ENCODE data around the gene DPYD. TPM values are rescaled to one million over a fixed set of nuclear protein-coding genes. Genes with fewer than 3 reads are reported as not detected.
A peak's percentile ranks its signal among the peaks of the same experiment; 100 is the strongest.

DPYD gene
- total RNA-seq, 1 donor: 81.4 TPM

DNA sequence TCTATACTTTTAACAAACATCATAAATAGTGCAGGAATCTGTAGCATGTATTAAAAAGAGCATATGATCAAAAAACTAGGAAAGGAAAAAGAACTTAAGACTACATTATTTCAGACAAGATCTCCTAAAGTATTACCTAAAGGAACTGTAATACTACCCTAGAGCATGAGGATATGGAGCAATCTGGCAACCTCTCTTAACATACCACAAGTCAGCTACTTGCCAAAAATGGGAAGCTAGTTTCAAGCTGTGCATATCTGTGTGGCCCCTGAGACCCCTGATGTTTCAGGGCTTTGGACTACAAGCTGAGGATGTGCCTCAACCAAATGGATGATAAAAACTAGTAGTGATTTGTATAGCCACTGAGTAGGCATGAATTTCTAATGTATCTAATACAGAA lies 673.6 kb downstream of the DPYD start:
- no peaks in the 10 kb centered on the region for H3K79me2 ChIP-seq (ENCODE audit: insufficient read depth, low read length)
- DNase-seq (ENCODE audit: insufficient read length, low spot score, missing footprints): no peak

GRCh38 chr1:97245682-97246081 lies 675.2 kb downstream of the DPYD start:
- TF ChIP-seq CTCF (IDR thresholded peaks at IDR 0.05; ENCODE audit: extremely low read depth, low read depth, low read length): no peak
- H4K20me1 ChIP-seq (ENCODE audit: insufficient read depth, low read length): no peaks in the 10 kb centered on the region
- H3K79me2 ChIP-seq (ENCODE audit: insufficient read depth, low read length): no peaks in the 10 kb centered on the region
- H3K4me1 ChIP-seq (ENCODE audit: insufficient read depth, low read length): peaks cover 14% of the 10 kb centered on the region
- H2AFZ ChIP-seq (ENCODE audit: low read length): peak overlapping the region; percentile 2
- no peaks in the 10 kb centered on the region for H3K27me3 ChIP-seq (ENCODE audit: insufficient read depth, low read length)
- H3K4me3 ChIP-seq (ENCODE audit: insufficient read depth, low read length): peak overlapping the region; percentile 53
- H3K4me2 ChIP-seq (ENCODE audit: insufficient read depth, low read length): peak overlapping the region; percentile 63
- peak overlapping the region; percentile 45 for H3K27ac ChIP-seq (ENCODE audit: low read depth, low read length)
- no peaks in the 10 kb centered on the region for H3K36me3 ChIP-seq (ENCODE audit: insufficient read depth, low read length)
- no peaks in the 10 kb centered on the region for H3K9me3 ChIP-seq (ENCODE audit: low read depth, low read length)
- DNase-seq (ENCODE audit: insufficient read length, low spot score, missing footprints): no peak

More for the DNA sequence above, 673.6 kb downstream of the DPYD start:
- peaks cover 19% of the 10 kb centered on the region for H3K4me1 ChIP-seq (ENCODE audit: insufficient read depth, low read length)
- no peaks in the 10 kb centered on the region for H3K27me3 ChIP-seq (ENCODE audit: insufficient read depth, low read length)
- no peak overlapping the region for H3K4me3 ChIP-seq (ENCODE audit: insufficient read depth, low read length)
- no peak overlapping the region for H3K4me2 ChIP-seq (ENCODE audit: insufficient read depth, low read length)
- no peak for TF ChIP-seq CTCF (IDR thresholded peaks at IDR 0.05; ENCODE audit: extremely low read depth, low read depth, low read length)
- H3K9me3 ChIP-seq (ENCODE audit: low read depth, low read length): no peaks in the 10 kb centered on the region
- H2AFZ ChIP-seq (ENCODE audit: low read length): no peak overlapping the region
- H3K27ac ChIP-seq (ENCODE audit: low read depth, low read length): no peak overlapping the region
- H4K20me1 ChIP-seq (ENCODE audit: insufficient read depth, low read length): no peaks in the 10 kb centered on the region
- H3K36me3 ChIP-seq (ENCODE audit: insufficient read depth, low read length): no peaks in the 10 kb centered on the region

- Histone ChIP-seq H3K4me3 (ENCODE audit: insufficient read depth, low read length) (no peak overlapping the region), H3K27ac (ENCODE audit: low read depth, low read length) (no peak overlapping the region), H3K27me3 (ENCODE audit: insufficient read depth, low read length) (no peaks in the 10 kb centered on the region), H3K4me1 (ENCODE audit: insufficient read depth, low read length) (peaks cover 14% of the 10 kb centered on the region), H4K20me1 (ENCODE audit: insufficient read depth, low read length) (no peaks in the 10 kb centered on the region), H3K79me2 (ENCODE audit: insufficient read depth, low read length) (no peaks in the 10 kb centered on the region), H2AFZ (ENCODE audit: low read length) (no peak overlapping the region), H3K4me2 (ENCODE audit: insufficient read depth, low read length) (peak overlapping the region; percentile 63), H3K36me3 (ENCODE audit: insufficient read depth, low read length) (no peaks in the 10 kb centered on the region), H3K9me3 (ENCODE audit: low read depth, low read length) (no peaks in the 10 kb centered on the region)
- TF ChIP-seq CTCF (IDR thresholded peaks at IDR 0.05; ENCODE audit: extremely low read depth, low read depth, low read length): no peak
- no peak for DNase-seq (ENCODE audit: insufficient read length, low spot score, missing footprints)
Measured at GRCh38 chr1:97245026-97245425, 675.8 kb downstream of the DPYD start.

DNA sequence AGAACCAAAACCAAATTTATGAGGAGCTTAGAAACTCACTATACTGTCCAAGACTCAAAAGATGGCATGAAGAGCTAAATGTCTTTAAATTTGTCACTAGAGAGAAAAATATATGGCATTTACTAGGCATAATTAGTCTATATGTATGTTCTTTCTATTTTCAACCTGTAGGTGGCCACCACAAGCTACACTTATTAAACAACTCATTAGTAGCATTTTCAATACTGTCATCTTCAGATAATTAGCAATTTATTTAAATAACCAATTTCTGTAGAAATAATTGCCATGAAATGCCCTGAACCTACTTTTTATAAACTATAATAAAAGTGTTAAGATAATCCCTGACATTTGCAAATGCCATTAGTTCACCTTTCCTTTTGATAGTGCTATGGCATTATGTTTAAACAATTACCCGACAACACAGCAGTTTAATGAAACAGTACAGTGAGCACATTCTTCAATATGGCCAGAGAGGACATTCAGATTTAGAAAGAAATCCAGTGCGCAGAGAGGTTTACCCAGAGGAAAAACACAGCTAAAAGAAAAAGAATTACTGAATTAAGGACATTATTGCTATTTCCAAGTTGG lies 676.8 kb downstream of the DPYD start:
- Histone ChIP-seq H4K20me1 (ENCODE audit: insufficient read depth, low read length) (no peaks in the 10 kb centered on the region), H3K79me2 (ENCODE audit: insufficient read depth, low read length) (no peaks in the 10 kb centered on the region), H3K9me3 (ENCODE audit: low read depth, low read length) (no peaks in the 10 kb centered on the region), H3K27me3 (ENCODE audit: insufficient read depth, low read length) (no peaks in the 10 kb centered on the region), H3K4me1 (ENCODE audit: insufficient read depth, low read length) (peaks cover 14% of the 10 kb centered on the region), H3K4me2 (ENCODE audit: insufficient read depth, low read length) (no peak overlapping the region), H3K36me3 (ENCODE audit: insufficient read depth, low read length) (no peaks in the 10 kb centered on the region), H3K4me3 (ENCODE audit: insufficient read depth, low read length) (no peak overlapping the region), H3K27ac (ENCODE audit: low read depth, low read length) (no peak overlapping the region), H2AFZ (ENCODE audit: low read length) (no peak overlapping the region)
- DNase-seq (ENCODE audit: insufficient read length, low spot score, missing footprints): no peak
- TF ChIP-seq CTCF (IDR thresholded peaks at IDR 0.05; ENCODE audit: extremely low read depth, low read depth, low read length): peak; percentile 56
